GM18508 (cell line): ENCODE data around the gene HCST.
"Not testable (repeated sequence)": the region's sequence is repeated elsewhere in the genome, so short reads cannot be mapped to it uniquely, and the experiment has no call there.

ENCODE experiments used
- ATAC-seq: cut with Tn5 transposase; IDR thresholded peaks from one replicate; pipeline ENCODE4 v1.9.1; 2021; ENCODE audit warnings: moderate number of reproducible peaks; ENCODE audit not compliant: insufficient read depth, unreplicated experiment

The HCST gene, protein sequence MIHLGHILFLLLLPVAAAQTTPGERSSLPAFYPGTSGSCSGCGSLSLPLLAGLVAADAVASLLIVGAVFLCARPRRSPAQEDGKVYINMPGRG

DNA sequence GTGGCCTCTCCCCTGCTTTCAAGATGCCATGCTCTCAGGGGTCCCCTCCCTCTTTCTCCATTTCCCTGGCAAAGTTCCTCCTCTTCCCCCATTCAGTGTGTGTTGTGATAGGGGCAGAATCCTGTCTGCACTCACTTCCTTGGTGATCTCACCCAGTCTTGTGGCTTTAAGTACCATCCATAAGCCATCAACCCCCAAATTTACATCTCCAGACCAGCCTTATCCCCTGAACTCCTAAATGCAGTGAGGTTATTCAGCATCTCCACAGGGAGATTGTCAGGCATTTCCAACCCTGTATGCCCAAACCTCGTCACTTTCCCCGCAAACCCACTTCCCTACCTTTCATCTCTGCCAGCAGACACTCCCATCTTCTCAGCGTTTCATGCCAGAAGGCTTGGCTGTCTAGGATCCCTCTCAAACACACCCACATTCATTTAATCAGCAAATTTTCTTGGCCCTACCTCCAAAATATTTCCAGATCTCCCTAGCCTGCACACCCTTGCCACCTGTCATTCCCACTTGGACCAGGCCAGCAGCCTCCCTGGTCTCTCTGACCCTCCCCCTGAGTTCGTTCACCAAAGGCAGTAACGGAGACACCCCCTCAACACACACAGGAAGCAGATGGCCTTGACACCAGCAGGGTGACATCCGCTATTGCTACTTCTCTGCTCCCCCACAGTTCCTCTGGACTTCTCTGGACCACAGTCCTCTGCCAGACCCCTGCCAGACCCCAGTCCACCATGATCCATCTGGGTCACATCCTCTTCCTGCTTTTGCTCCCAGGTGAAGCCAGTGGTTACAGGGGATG, at the start of gene HCST:
Gene HCST, plus strand, starts transcription at position 676 of the 808 bp plus-strand sequence. Its CDS starts 65 bp downstream, at position 741.
- ATAC-seq, result no peak

DNA sequence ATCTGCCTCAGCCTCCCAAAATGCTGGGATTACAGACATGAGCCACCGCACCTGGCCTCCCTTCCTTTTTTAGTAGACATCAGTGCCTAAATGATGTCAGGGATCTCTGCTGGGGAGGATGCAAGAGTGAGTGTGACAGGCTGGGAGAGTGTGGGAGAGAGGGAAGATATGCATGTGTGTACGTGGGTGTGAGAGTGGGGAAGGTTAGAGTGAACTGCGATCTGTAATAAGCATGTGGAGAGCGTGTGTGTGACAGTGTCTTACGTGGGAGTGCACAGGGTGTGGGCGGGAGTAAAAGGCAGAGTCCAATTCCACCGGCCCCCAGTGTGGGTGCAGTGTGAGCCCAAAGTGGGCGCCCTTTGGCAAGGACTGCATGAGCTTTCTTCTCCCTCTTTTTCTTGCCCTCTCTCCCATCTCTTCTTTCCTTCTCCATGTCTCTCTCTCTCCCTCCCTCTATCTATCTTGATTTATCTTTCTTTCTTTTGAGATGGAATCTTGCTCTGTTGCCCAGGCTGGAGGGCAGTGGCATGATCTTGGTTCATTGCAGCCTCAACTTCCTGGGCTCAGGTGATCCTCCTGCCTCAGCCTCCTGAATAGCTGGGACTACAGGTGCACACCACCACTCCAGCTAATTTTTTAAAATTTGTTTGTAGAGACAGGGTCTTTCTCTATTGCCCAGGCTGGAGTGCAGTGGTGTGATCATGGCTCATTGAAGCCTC, 49.1 kb upstream of the HCST start:
- ATAC-seq, result no peak

DNA sequence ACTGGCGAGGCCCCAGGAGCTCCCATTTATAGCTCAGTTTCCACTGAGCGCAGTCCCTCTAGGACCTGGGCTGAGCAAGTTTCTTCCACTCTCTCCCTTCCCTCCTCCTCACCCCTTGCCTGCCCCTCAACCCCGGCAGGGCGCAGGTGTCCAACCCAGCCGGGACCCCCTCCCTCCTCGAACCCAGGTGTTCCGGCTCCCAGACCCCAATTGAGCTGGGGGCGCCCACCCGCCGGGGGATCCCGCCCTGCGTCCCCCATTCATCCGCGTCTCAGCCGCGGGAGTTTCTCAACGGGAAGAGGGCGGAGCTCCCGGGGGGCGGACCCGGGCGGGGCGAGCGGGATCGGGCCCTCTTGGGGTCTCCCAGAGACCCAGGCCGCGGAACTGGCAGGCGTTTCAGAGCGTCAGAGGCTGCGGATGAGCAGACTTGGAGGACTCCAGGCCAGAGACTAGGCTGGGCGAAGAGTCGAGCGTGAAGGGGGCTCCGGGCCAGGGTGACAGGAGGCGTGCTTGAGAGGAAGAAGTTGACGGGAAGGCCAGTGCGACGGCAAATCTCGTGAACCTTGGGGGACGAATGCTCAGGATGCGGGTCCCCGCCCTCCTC, 45.7 kb upstream of the HCST start, which contains the start of gene KIRREL2:
Gene KIRREL2, plus strand, starts transcription at position 366 of the 604 bp plus-strand sequence. Its CDS starts 209 bp downstream, at position 575.
- ATAC-seq, result no peak

DNA sequence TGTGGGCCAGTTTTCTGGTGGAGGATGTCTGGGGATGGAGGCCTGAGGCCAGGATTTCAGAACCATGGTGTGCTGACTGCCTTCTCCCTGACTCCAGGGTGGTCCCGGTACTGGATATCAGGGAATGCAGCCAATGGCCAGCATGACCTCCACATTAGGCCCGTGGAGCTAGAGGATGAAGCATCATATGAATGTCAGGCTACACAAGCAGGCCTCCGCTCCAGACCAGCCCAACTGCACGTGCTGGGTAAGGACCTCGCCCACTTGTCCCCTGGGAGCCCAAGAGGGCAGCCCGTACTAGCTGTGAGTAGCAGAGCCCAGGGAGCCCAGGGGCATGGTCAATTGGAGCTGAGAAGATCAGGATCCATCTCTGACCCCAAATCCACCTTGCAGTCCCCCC, 44.0 kb upstream of the HCST start:
- ATAC-seq, result no peak

DNA sequence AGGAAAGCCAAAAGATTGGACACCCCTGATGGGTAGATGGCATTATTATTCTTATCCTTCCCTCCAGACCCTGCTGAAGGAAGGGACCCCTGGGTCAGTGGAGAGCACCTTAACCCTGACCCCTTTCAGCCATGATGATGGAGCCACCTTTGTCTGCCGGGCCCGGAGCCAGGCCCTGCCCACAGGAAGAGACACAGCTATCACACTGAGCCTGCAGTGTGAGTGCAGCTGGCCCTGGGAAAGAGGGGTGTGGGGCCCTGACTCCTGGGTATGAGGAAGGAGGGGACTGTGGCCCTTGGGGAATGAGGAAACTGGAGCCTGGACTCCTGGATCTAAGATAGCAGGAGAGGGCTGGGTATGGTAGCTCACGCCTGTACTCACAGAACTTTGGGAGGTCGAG, 42.9 kb upstream of the HCST start:
- ATAC-seq, result no peak

DNA sequence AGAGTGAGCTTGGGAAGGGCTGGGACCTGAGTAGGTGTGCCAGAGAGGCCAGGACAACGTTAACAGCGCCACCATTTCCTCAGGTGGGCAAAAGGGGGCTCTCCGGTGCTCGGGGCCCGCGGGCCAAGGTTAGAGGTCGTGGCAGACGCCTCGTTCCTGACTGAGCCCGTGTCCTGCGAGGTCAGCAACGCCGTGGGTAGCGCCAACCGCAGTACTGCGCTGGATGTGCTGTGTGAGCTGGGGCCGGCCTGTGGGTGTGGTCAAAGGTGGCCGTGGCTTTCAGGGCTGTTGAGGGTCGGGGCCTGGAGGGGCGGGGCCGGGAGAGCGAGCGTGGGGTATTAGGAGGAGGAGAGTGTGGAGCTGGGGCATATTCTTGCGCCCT, 41.9 kb upstream of the HCST start:
- ATAC-seq, result no peak

DNA sequence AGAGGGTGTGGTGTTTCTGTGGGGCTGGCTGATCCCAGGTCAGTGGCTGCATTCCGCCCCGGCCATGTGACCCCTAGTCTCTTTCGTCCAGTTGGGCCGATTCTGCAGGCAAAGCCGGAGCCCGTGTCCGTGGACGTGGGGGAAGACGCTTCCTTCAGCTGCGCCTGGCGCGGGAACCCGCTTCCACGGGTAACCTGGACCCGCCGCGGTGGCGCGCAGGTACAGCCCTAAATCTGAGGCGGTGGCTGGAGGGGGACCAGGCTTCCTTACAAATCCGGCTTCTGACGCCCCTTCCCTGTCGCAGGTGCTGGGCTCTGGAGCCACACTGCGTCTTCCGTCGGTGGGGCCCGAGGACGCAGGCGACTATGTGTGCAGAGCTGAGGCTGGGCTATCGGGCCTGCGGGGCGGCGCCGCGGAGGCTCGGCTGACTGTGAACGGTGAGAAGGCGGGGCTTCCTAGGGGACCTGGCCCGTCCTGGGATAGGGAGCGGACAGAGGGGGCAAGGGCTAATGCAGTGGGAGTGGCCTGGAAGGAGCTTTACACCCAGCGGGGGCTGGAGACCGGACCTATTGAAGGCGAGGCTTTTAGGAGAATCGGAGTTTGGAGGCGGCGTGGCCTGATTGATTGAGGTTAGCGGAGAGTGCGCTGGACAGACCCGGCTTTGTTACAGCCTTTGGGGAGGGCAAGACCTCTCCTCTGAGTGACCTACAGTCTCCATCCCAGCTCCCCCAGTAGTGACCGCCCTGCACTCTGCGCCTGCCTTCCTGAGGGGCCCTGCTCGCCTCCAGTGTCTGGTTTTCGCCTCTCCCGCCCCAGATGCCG, 41.3 kb upstream of the HCST start:
- ATAC-seq, result no peak

DNA sequence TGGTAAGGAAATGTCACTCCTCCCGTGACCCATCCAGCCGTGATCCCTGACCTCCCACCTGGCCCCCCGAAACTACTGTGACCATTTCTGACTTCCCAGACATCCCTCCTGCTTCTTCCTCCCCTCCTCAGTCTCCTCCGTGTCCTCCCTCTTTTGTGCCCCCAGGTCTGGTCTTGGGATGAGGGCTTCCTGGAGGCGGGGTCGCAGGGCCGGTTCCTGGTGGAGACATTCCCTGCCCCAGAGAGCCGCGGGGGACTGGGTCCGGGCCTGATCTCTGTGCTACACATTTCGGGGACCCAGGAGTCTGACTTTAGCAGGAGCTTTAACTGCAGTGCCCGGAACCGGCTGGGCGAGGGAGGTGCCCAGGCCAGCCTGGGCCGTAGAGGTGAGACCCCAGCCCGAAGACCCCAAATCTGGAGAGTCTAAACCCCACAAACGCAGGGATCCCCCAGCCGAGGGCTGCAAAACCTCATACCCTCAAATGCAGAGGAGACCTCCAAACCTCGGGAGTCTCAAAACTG, 40.6 kb upstream of the HCST start:
- ATAC-seq, result no peak

DNA sequence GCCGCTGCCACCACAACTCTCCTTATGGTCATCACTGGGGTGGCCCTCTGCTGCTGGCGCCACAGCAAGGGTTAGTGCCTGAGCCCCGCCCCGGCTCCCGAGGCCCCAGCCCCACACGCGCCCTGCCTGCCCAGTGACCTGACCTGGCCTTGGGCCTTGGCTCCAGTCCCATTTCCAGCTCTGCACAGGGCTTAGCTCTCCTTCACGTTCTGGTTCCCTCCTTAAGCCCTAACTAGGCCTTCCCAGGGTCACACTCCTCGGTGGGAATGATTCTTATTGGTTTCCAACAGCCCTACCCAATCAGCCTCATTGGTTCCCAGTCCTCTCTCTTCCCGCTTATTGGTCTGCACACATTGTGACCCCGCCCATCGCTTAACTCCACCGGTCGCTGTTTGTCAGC, 39.8 kb upstream of the HCST start:
- ATAC-seq, result no peak

DNA sequence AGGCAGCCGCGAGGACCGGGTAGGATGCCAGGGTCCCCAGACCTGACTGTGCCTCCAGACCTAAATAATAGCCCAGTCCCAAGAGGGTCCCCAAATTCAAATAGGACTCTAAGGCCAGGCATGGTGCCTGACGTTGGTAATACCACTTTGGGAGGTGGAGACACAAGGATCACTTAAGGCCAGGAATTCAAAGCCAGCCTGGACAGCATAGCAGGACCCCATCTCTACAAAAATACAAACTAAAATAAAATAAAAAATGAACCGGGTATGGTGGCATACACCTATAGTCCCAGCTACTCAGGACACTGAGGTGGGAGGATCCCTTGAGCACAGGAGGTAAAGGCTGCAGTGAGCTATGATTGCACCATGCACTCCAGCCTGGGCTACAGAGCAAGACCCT, 39.3 kb upstream of the HCST start:
- ATAC-seq, result no peak

DNA sequence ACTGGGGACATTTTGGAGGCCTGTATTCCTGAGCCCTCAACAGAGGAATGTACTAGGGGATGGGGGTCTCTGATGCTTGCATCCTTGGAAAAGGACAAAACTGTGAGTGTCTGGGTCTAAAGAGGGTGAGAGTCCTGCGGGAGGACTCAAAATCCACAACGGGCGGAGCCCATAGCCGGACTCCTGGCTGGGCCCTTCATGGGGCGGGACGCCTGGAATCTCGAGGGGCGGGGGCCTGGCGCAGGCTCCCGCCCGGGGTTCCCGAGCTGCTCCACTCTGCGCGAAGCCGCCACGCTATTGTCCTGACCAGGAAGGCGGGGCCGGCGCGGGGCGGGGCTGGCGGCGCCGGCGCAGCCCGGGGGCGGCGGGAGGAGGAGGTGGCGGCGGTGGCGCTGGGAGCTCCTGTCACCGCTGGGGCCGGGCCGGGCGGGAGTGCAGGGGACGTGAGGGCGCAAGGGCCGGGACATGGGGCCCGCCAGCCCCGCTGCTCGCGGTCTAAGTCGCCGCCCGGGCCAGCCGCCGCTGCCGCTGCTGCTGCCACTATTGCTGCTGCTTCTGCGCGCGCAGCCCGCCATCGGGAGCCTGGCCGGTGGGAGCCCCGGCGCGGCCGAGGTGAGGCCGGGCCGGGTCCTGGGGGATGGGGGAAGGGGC, 34.0 kb upstream of the HCST start, which contains the start of gene APLP1:
Gene APLP1, plus strand, starts transcription at position 403 of the 651 bp plus-strand sequence. Its CDS starts 63 bp downstream, at position 466.
- no peak for ATAC-seq

DNA sequence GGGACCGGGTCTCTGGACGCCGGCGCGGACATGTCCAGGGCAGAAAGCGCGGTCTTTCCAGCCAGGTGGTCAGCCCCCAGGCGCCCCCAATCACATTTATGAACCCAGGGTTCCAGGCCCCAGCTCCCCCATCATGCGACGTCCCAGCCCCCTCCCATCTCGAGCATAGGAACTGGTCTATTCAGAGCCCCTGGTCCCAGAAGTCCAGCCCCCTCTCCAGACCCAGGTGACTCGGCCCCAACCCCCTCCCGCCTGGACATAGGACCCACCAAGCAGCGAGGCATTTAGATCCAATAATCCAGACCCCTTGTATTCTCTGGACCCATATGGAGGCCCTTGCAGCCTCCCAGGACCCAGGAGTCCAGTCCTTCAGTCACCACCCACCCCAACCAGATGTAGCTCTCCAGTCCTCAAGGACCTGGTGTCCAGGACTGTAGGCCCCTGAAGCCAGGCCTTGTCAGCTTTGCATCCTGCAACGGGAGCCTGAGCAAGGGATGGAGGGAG, 33.5 kb upstream of the HCST start:
- ATAC-seq, result no peak

DNA sequence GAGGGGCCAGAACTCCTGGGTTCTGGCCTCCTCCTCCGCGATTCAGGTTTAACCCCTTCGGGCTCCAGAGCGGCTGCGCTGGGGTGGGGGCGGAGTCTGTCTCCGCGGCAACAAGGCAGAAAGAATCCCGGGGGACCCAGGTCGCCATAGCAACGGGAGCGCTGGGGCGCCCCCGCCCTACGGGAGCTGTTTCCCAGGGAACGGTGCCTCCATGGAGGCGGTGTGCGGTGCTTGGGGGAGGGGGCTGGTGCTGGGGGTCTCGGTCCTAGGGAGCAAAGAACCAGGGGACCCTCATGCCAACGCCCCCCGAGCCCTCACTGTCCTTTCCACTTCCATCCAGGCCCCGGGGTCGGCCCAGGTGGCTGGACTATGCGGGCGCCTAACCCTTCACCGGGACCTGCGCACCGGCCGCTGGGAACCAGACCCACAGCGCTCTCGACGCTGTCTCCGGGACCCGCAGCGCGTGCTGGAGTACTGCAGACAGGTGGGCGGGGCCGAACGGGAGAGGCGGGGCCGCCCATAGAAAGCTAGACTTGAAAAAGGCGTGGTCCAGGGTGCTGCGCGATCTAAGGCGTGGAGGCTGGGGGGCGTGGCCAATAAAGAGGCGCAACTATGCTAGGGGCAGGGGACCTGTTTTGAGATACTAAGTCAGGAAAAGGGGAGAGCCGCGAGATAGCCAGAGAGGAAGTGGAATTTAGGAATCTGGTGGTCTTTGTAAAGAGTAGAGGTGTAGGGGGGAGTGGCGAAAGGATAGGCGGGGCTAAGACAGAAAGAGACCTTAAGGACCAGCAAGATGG, 32.8 kb upstream of the HCST start:
- no peak for ATAC-seq

DNA sequence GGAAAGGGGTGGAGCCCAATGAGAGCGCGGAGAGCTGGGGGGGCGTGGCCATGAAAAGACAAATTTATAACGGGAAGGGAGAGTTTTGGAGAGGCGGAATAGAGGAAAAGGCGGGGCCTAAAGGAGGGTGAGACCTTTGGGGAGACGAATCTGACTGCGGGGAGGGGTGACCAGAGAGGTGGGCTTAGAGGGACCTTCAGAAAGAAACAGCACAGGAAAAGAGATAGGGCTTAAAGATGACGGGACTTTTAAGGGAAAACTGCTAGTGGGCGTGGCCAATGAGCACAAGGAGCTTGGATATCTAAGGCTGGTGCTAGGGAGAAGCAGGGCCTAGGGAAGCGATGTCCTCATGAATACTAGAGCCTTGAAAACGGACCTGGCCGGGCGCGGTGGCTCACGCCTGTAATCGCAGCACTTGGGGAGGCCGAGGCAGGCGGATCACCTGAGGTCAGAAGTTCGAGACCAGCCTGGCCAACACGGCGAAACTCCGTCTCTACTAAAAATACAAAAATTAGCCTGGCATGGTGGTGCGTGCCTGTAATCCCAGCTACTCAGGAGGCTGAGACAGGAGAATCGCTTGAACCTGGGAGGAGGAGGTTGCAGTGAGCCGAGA, 32.1 kb upstream of the HCST start:
- ATAC-seq, result not testable (repeated sequence)

DNA sequence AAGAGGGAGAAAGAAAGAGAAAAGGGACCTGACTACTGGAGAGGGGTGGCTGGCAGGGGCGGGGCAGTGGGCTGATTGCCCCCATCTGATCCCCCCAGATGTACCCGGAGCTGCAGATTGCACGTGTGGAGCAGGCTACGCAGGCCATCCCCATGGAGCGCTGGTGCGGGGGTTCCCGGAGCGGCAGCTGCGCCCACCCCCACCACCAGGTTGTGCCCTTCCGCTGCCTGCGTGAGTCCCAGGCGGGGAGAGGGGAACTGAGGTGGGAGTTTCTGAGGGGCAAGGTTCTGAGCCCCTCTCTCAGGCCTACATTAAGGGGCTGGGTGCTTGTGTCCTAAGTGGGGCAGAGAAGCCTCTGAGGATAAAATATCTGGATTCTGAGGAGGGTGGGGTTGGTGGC, 31.5 kb upstream of the HCST start:
- ATAC-seq, result no peak

DNA sequence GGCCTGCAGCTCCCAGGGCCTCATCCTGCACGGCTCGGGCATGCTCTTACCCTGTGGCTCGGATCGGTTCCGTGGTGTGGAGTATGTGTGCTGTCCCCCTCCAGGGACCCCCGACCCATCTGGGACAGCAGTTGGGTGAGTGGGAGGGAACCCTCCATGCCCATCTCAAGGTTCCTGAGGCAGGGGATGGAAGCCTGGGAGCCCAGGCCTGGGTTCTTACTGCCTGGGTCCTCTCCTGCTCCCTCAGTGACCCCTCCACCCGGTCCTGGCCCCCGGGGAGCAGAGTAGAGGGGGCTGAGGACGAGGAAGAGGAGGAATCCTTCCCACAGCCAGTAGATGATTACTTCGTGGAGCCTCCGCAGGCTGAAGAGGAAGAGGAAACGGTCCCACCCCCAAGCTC, 30.7 kb upstream of the HCST start:
- no peak for ATAC-seq

DNA sequence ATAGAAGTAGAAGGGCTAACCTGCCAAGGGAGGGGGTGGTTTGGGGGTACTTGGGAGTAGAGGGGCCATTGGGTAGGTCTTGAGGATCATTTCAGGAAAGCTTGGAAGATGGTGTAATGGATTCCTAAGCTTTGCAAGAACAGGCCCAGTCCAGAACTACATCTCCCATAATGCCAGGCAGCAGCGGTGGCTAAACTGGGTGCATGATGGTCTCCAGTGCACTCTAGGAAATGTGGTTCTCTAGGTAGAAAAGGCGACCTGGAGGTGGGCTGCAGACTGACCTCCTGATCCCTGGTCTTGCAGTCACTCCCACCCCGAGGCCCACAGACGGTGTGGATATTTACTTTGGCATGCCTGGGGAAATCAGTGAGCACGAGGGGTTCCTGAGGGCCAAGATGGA, 30.1 kb upstream of the HCST start:
- ATAC-seq, result no peak

DNA sequence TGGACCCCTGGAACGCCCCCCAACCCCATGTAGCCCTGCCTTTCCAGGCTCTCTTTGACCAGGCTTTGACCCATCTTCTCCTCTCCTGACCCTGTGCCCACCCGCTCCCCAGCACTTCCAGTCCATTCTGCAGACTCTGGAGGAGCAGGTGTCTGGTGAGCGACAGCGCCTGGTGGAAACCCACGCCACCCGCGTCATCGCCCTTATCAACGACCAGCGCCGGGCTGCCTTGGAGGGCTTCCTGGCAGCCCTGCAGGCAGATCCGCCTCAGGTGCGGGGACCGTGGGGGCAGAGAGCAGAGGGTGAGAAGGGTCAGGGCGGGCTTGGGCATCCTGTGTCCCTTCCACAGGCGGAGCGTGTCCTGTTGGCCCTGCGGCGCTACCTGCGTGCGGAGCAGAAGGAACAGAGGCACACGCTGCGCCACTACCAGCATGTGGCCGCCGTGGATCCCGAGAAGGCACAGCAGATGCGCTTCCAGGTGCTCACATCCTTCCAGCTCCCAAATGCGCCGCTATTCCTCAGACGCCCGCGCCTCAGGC, 27.9 kb upstream of the HCST start:
- ATAC-seq, result no peak
